ENCODE data around the gene INPP5A. TPM values are rescaled to one million over a fixed set of nuclear protein-coding genes. Genes with fewer than 3 reads are reported as not detected.

INPP5A gene
- total RNA-seq, 4 donors from 2014 or later: 34.8 to 80.8 (median 52.8) TPM

DNA sequence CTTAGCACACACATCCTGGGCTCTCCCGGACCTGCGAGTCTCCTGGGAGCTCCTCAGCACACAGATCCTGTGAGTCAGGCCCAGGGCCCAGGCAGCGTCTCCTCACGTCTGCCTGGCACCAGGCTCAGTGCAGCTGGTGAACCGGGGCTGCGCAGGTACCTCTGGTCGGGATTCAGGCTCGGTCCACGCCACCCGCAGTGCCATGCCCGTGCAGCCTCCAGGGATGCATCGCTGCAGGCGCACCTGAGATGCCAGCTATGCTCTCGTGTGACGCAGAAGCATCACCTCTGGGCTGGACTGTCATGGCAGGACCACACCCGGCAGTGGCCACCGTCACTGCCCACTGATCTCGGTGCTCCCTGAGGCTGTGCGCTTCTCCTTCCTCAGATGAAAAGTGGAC, 196.3 kb downstream of the INPP5A start:
- no peak for TF ChIP-seq EP300 (IDR thresholded peaks at IDR 0.05; ENCODE audit: low read depth)
- no peak for TF ChIP-seq CTCF (IDR thresholded peaks at IDR 0.05)
- TF ChIP-seq POLR2A (IDR thresholded peaks at IDR 0.05): no peak
- no peak for TF ChIP-seq POLR2AphosphoS5 (IDR thresholded peaks at IDR 0.05)
- DNase-seq: no peak
- Histone ChIP-seq H3K9me3 (no peaks in the 10 kb centered on the region), H3K27ac (no peak overlapping the region), H3K27me3 (no peaks in the 10 kb centered on the region), H3K36me3 (no peaks in the 10 kb centered on the region), H3K4me3 (no peak overlapping the region), H3K4me1 (no peaks in the 10 kb centered on the region)
- 93% methylated on average over 19 of the region's 19 CpGs; no CpG with 5 or more reads in 1 of the 2 donors for WGBS, 2 donors (ENCODE audit: low coverage in 1 of 2)
- in situ Hi-C loops (cut with MboI; ENCODE audit: low pct_ligation_motif_present in 1 of 4, low pct_unique_long_range_greater_than_20kb in 1 of 4, low sequenced_read_pairs in 3 of 4): no loop called here
- intact Hi-C loops (cut with DNase I; ENCODE audit: low total_unique reads): no loop called here

DNA sequence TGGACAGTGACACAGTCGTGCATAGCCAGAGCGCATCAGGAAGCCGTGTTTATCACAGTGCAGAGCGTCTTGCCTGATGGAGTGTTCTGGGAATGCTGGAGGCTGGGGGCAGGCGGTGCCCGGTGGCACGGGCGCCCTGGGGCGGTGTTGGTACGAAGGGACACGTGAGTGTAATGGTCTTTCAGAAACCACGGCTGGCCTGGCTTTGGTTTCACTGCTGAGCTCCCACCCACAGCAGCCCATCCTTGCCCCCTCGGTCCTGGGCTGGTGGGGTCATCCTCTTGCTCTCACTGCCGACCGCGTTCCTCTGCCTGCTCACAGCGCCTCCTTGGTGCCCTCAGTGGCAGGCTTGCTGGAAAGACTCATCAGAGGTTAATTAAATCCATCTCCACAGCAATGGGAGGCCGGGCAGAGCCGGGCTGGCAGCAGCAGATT, 197.8 kb downstream of the INPP5A start:
- in situ Hi-C loops (cut with MboI; ENCODE audit: low pct_ligation_motif_present in 1 of 4, low pct_unique_long_range_greater_than_20kb in 1 of 4, low sequenced_read_pairs in 3 of 4): no loop called here
- peaks cover 0 to 6% (median 3%) of the 10 kb centered on the region in 4 donors for H3K4me1 ChIP-seq
- no peak overlapping the region for H3K4me3 ChIP-seq
- intact Hi-C loops (cut with DNase I; ENCODE audit: low total_unique reads): no loop called here
- WGBS, 2 donors (ENCODE audit: low coverage in 1 of 2): 94 to 100% methylated on average over 6 to 19 of the region's 19 CpGs
- H3K9me3 ChIP-seq: no peaks in the 10 kb centered on the region
- no peaks in the 10 kb centered on the region for H3K27me3 ChIP-seq
- DNase-seq: no peak
- TF ChIP-seq CTCF (IDR thresholded peaks at IDR 0.05): no peak
- no peak for TF ChIP-seq POLR2A (IDR thresholded peaks at IDR 0.05)
- no peak for TF ChIP-seq POLR2AphosphoS5 (IDR thresholded peaks at IDR 0.05)
- TF ChIP-seq EP300 (IDR thresholded peaks at IDR 0.05; ENCODE audit: low read depth): no peak
- no peak overlapping the region for H3K27ac ChIP-seq
- H3K36me3 ChIP-seq: no peaks in the 10 kb centered on the region

DNA sequence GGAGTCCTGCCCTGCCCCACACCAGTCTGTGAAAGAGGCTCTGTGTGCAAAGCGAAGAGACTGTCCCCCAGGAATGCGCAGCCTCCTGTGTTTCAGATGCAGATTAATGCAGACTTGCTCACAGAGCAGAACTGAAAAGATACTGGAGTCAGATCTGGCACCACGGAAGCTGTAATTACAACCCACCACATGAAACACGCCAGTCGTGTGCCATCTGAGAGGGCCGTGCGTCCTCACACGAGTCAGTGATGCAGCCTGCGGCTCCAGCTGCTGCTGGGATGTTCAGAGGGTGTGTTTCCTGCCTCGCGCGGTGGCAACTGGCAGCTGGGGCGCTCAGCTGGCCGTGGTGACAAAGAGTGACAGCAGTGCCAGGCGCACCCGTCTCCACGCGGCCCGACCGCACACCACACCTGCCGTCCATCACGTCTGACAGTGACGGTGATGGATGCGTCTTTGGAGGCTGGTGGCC, 198.4 kb downstream of the INPP5A start:
- intact Hi-C loops (cut with DNase I; ENCODE audit: low total_unique reads) (no loop called here), in situ Hi-C loops (cut with MboI; ENCODE audit: low pct_ligation_motif_present in 1 of 4, low pct_unique_long_range_greater_than_20kb in 1 of 4, low sequenced_read_pairs in 3 of 4) (no loop called here)
- Histone ChIP-seq H3K36me3 (no peaks in the 10 kb centered on the region), H3K27ac (no peak overlapping the region), H3K4me1 (peaks cover 0 to 10% (median 5%) of the 10 kb centered on the region in 4 donors), H3K9me3 (no peaks in the 10 kb centered on the region), H3K27me3 (no peaks in the 10 kb centered on the region), H3K4me3 (no peak overlapping the region)
- 94% methylated on average over 24 of the region's 24 CpGs; no CpG with 5 or more reads in 1 of the 2 donors for WGBS, 2 donors (ENCODE audit: low coverage in 1 of 2)
- no peak for DNase-seq
- TF ChIP-seq EP300 (IDR thresholded peaks at IDR 0.05; ENCODE audit: low read depth): no peak
- no peak for TF ChIP-seq POLR2AphosphoS5 (IDR thresholded peaks at IDR 0.05)
- TF ChIP-seq POLR2A (IDR thresholded peaks at IDR 0.05): no peak
- no peak for TF ChIP-seq CTCF (IDR thresholded peaks at IDR 0.05)

DNA sequence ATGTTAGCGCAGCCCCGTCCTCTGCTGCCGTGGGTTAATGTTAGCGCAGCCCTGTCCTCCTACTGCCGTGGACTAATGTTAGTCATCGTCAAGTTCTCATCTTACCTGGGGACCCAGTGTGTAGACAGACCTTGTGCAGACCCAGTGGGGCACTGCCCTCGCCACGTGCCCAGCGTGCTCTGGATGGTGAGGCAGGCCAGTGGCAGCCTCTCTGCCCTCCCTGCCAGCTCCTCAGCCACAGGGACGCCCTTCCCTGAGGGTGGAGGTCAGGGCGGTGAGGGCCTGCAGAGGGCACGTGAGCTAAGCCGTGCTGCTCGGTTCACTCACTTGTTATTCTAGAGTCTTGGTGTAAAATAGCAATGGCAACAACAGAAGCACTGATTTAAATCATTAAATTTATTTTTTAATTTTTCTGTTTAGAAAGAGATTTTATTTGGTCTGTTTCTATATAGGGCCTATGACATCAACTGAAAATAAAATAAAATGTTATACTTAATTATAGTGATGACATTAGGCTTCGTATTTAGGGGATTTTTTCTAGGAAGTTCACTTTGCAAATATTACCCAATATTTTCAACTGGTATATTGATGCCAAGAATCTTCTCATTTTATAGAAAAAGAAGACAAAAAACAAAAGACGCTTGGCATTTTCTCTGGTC, 199.9 kb downstream of the INPP5A start:
- WGBS, 2 donors (ENCODE audit: low coverage in 1 of 2): 86 to 94% methylated on average over 2 to 16 of the region's 16 CpGs
- intact Hi-C loops (cut with DNase I; ENCODE audit: low total_unique reads) (no loop called here), in situ Hi-C loops (cut with MboI; ENCODE audit: low pct_ligation_motif_present in 1 of 4, low pct_unique_long_range_greater_than_20kb in 1 of 4, low sequenced_read_pairs in 3 of 4) (no loop called here)
- Histone ChIP-seq H3K4me1 (peaks cover 0 to 12% (median 9%) of the 10 kb centered on the region in 4 donors), H3K9me3 (no peaks in the 10 kb centered on the region), H3K4me3 (no peak overlapping the region), H3K36me3 (no peaks in the 10 kb centered on the region), H3K27me3 (no peaks in the 10 kb centered on the region), H3K27ac (no peak overlapping the region)
- DNase-seq: no peak
- TF ChIP-seq POLR2AphosphoS5 (IDR thresholded peaks at IDR 0.05): no peak
- no peak for TF ChIP-seq POLR2A (IDR thresholded peaks at IDR 0.05)
- TF ChIP-seq EP300 (IDR thresholded peaks at IDR 0.05; ENCODE audit: low read depth): no peak
- no peak for TF ChIP-seq CTCF (IDR thresholded peaks at IDR 0.05)

All from transverse colon (tissue), 4 donors.